GM12892 (cell line): ENCODE data around the gene ASH1L. TPM values are rescaled to one million over a fixed set of nuclear protein-coding genes. Genes with fewer than 3 reads are reported as not detected.
"Not testable (repeated sequence)": the region's sequence is repeated elsewhere in the genome, so short reads cannot be mapped to it uniquely, and the experiment has no call there.

ENCODE experiments used
- DNase-seq: peaks from one replicate; pipeline ENCODE4 v3.0.0; 2011; ENCODE audit not compliant: insufficient read length
- FAIRE-seq: peaks from 2 replicates; lab custom pipeline; 2011; peaks lifted over from hg19 to GRCh38; lab: Jason Lieb, UNC
- POLR2A ChIP-seq: IDR thresholded peaks from 2 replicates; pipeline ENCODE4 v1.6.1; 2011; ENCODE audit warnings: low read depth, low read length, control low read depth
- POLR2AphosphoS5 ChIP-seq: IDR thresholded peaks from 2 replicates; pipeline ENCODE4 v1.6.1; 2011; ENCODE audit warnings: low read depth, low read length, control low read depth
- TAF1 ChIP-seq: IDR thresholded peaks from 2 replicates; pipeline ENCODE4 v1.6.1; 2011; ENCODE audit warnings: low read depth, mild to moderate bottlenecking, control low read depth, low read length, borderline replicate concordance
- polyA plus RNA-seq: library from polyadenylated mRNA; unstranded; fragments of >200 nt; gene quantifications from one replicate; pipeline ENCODE4 v1.2.1, GENCODE V29; 2012; ENCODE audit warnings: missing spikeins, inconsistent platforms; ENCODE audit not compliant: missing spikeins

Gene ASH1L
- 15.1 TPM for polyA plus RNA-seq

GRCh38 chr1:155562581-155563376 lies at the start of gene ASH1L:
Gene ASH1L, minus strand, starts transcription at chr1:155562803. Its CDS starts 41,284 bp downstream, at chr1:155521519.
- DNase-seq: peak; percentile 77
- TF ChIP-seq POLR2AphosphoS5 (peak; percentile 95), TAF1 (peak; percentile 97), POLR2A (peak; percentile 97)
- FAIRE-seq: peak; percentile 95

GRCh38 chr1:155610257-155610647 lies 47.6 kb upstream of the ASH1L start:
- DNase-seq: not testable (repeated sequence)
- FAIRE-seq: peak; percentile 9

DNA sequence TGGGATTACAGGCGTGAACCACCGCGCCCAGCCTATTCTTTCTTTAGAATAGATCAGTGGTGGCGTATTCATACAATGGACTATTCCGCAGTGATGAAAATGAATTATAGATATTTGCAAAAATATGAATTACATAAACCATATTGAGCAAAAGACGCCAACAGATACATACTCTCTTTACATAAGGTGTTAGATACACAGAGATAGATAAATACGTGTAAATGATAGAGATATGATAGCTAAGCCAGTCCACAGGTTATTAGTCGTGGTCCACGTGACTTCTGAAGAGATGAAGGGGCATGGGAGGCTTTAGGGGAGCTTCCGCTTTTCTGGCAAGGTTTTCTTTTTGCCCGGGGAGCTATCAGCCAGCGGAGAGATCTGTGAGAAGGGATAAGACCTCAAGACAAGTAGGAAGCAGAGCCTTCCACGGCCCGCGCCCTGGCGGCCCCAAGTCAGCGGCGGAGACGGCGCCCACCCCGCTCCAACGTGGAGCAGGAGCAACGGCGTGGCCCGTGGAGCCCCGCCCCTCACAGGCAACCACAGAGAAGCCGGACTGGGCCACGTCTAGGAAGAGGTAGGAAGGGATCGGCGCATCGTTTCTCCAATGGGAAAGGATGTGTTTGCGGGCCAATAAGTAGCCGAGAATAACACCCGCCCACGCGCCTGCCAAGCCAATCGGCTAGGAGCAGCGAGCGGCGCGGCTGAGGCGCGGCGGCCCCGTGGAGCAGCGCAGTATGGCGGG lies 47.1 kb upstream of the ASH1L start, which contains the start of gene MSTO1:
Gene MSTO1 (plus strand): TSS at position 704 of the 742 bp plus-strand sequence. CDS start 31 bp downstream, at position 735.
- peak; percentile 95 for FAIRE-seq
- TF ChIP-seq POLR2AphosphoS5 (peak; percentile 78), POLR2A (peak; percentile 85), TAF1 (no peak; the same call in 1 of the 2 replicates)

DNA sequence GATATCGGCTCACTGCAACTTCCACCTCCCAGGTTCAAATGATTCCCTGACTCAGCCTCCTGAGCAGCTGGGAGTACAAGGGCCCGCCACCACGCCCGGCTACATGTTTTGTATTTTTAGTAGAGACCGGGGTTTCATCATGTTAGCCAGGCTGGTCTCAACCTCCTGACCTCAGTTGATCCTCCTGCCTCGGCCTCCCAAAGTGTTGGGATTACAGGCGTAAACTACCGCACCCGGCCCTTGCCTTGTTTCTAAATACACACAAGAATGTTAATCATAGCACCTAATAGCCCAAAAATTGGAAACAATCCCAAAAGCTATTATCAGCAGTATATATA lies 46.3 kb upstream of the ASH1L start:
- DNase-seq (no peak), FAIRE-seq (no peak)
- TF ChIP-seq POLR2AphosphoS5 (no peak), POLR2A (no peak), TAF1 (no peak)

More for the DNA sequence above, 47.1 kb upstream of the ASH1L start, which contains the start of gene MSTO1:
- DNase-seq: peak; percentile 76

DNA sequence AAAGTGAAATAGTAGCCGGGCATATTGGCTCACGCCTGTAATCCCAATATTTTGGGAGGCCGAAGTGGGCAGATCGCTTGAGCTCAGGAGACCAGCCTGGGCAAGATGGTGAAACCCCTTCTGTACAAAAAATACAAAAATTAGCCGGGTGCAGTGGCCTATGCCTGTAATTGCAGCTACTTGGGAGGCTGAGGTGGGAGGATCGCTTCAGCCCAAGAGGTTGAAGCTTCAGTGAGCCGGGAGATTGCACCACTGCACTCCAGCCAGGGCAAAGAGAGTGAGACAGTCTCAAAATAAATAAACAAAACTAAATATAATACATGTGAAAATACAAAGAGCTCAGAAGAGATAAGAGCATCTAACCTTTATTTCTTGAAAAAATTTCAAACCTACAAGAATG lies 45.1 kb upstream of the ASH1L start:
- TF ChIP-seq POLR2AphosphoS5: no peak
- TF ChIP-seq POLR2A: no peak
- no peak for TF ChIP-seq TAF1
- no peak for DNase-seq
- FAIRE-seq: no peak

DNA sequence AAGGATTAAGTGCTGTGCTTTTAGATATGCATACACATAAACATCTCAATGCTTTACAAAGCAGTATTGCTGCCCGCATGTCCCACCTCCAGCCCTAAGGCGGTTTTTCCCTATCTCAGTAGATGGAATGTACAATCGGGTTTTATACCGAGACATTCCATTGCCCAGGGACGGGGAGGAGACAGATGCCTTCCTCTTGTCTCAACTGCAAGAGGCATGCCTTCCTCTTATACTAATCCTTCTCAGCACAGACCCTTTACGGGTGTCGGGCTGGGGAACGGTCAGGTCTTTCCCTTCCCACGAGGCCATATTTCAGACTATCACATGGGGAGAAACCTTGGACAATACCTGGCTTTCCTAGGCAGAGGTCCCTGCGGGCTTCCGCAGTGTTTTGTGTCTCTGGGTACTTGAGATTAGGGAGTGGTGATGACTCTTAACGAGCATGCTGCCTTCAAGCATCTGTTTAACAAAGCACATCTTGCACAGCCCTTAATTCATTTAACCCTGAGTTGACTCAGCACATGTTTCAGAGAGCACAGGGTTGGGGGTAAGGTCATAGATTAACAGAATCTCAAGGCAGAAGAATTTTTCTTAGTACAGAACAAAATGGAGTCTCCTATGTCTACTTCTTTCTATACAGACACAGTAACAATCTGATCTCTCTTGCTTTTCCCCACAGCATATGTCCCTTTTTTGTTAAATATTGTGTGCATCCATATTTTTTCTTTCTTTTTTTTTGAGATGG lies 37.4 kb upstream of the ASH1L start:
- DNase-seq, FAIRE-seq: not testable (repeated sequence)

GRCh38 chr1:155598842-155599331 lies 36.3 kb upstream of the ASH1L start:
- no peak for TF ChIP-seq TAF1
- no peak for TF ChIP-seq POLR2A
- no peak for TF ChIP-seq POLR2AphosphoS5
- FAIRE-seq: no peak
- no peak for DNase-seq

GRCh38 chr1:155596864-155597263 lies 34.3 kb upstream of the ASH1L start:
- no peak for DNase-seq
- FAIRE-seq: no peak
- TF ChIP-seq POLR2AphosphoS5: no peak
- TF ChIP-seq POLR2A: no peak
- no peak for TF ChIP-seq TAF1

GRCh38 chr1:155595877-155596474 lies 33.4 kb upstream of the ASH1L start:
- not testable (repeated sequence) for FAIRE-seq

GRCh38 chr1:155591770-155592169 lies 29.2 kb upstream of the ASH1L start:
- DNase-seq (no peak), FAIRE-seq (peak; percentile 79)
- TF ChIP-seq POLR2A (no peak), TAF1 (no peak), POLR2AphosphoS5 (no peak)

More at GRCh38 chr1:155595877-155596474, 33.4 kb upstream of the ASH1L start:
- not testable (repeated sequence) for DNase-seq

DNA sequence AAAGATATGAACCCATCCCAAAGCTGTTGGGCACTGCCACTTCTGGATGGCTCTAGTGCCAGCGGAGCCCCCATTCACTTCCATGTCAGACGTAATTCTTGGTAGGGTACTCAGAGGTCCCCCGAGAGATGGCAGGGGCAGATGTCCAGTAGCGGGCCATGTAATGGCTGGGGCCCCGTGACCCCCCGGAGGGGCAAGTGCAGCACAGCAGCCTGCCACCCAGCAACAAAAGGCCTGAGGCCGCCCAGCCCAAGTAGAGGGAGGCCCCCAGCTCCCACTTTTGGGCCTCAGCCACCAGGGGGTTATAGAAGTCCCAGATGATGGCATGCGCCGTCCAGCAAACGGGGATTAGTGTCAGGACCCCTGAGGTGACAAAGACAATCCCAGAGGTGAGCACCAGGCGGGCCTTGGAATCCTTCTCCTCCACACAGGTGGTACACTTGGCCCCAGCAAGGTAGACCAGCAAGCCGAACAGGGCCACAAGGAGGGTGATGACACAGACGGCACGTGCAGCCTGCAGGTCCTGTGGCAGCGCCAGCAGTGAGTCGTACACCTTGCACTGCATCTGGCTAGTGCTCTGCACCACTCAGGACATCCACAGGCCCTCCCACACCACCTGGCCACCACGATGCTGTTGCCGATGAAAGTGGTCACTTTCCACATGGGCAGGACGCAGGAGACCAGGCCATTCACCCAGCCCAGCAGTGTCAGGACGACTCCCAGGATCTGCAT lies 28.1 kb upstream of the ASH1L start:
- DNase-seq, FAIRE-seq: not testable (repeated sequence)

DNA sequence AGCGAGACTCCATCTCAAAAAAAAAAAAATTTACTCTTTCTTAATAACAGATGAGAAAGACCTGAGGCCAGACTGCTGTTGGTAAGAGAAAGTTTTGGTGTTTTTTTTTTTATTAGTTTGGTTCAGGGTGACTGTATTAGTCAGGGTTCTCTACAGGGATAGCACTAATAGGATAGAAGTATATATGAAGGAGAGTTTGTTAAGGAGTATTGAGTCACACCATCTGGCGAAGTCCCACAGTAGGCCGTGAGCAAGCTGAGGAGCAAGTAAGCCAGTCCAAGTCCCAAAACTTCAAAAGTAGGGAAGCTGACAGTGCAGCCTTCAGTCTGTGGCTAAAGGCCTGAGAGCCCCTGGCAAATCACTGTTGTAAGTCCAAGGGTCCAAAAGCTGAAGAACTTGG lies 26.7 kb upstream of the ASH1L start:
- DNase-seq, FAIRE-seq: not testable (repeated sequence)

- DNase-seq, FAIRE-seq: not testable (repeated sequence)
These were observed 21.2 kb upstream of the ASH1L start for GRCh38 chr1:155583846-155584245.

- DNase-seq, FAIRE-seq: not testable (repeated sequence)
These were observed 13.0 kb upstream of the ASH1L start for GRCh38 chr1:155575608-155576007.
